A549 (cell line): ENCODE data around the gene ERN2. TPM values are rescaled to one million over a fixed set of nuclear protein-coding genes. Genes with fewer than 3 reads are reported as not detected.

Experiments used
- ATAC-seq, 2 experiments: fragments of 200-7000 bp in 1 of 2; fragments of >200 bp in 1 of 2; cut with Nextera tagmentation in 1 of 2; cut with Tn5 transposase in 1 of 2; 3 replicates each; pipeline versions ENCODE4 v1.8.0 to v1.9.1; 2018 to 2020; ENCODE audit warnings: mild to moderate bottlenecking in 1 of 2, moderate library complexity in 1 of 2
- CTCF ChIA-PET: fragments of 300-600 bp; sonication (Branson Sonifier 250); formaldehyde crosslinking; extraction: SDS; loops from one replicate; lab custom pipeline; 2021; ENCODE audit warnings: antibody characterized with exemption, inconsistent platforms; lab: Yijun Ruan, JAX
- POLR2A ChIA-PET: fragments of 350-600 bp; formaldehyde crosslinking; extraction: SDS; loops from one replicate; lab custom pipeline; 2021; ENCODE audit warnings: antibody characterized with exemption, inconsistent platforms; lab: Yijun Ruan, JAX
- DNase-seq, 2 experiments: peaks; one replicate each; pipeline versions ENCODE4 v3.0.0 to v3.0.0-alpha.2; 2011 to 2016; ENCODE audit warnings: low read depth in 1 of 2, low spot score in 1 of 2
- FAIRE-seq: peaks from 2 replicates; lab custom pipeline; 2011; peaks lifted over from hg19 to GRCh38; lab: Jason Lieb, UNC
- H3K27ac ChIP-seq, 2 experiments: fragments of >200 bp; sonication (Bioruptor Twin); formaldehyde crosslinking; 3 replicates each; pipeline ENCODE4 v1.5.1; 2016 to 2017
- H3K4me1 ChIP-seq: fragments of >200 bp; sonication (Bioruptor Twin); formaldehyde crosslinking; 3 replicates; pipeline ENCODE4 v1.6.1; 2016
- H3K4me2 ChIP-seq: fragments of >200 bp; sonication (Bioruptor Twin); formaldehyde crosslinking; 3 replicates; pipeline ENCODE4 v1.6.1; 2016
- H3K4me3 ChIP-seq: fragments of >200 bp; sonication (Bioruptor Twin); formaldehyde crosslinking; 3 replicates; pipeline ENCODE4 v1.5.1; 2016
- H3K9me3 ChIP-seq: fragments of >200 bp; sonication (Bioruptor Twin); formaldehyde crosslinking; 3 replicates; pipeline ENCODE4 v1.6.1; 2016
- BHLHE40 ChIP-seq: IDR thresholded peaks from 2 replicates; pipeline ENCODE4 v1.6.1; 2012; ENCODE audit warnings: low read depth, low read length, inconsistent platforms
- CHD4 ChIP-seq: fragments of 200-600 bp; sonication (generic); IDR thresholded peaks from 2 replicates; pipeline ENCODE4 v1.6.1; 2016; ENCODE audit warnings: antibody characterized with exemption, mild to moderate bottlenecking, borderline replicate concordance
- EHMT2 ChIP-seq: fragments of 200-600 bp; sonication (generic); IDR thresholded peaks from 2 replicates; pipeline ENCODE4 v1.6.1; 2016; ENCODE audit warnings: antibody characterized with exemption, low read depth, mild to moderate bottlenecking, moderate library complexity
- FOSL2 ChIP-seq, 2 experiments: fragments of 450-650 bp in 1 of 2; fragments of >200 bp in 1 of 2; sonication (Bioruptor Twin) in 1 of 2; formaldehyde crosslinking; IDR thresholded peaks; 2 replicates each; pipeline versions ENCODE4 v1.5.0 to v1.6.1; 2016 to 2020; ENCODE audit warnings: mild to moderate bottlenecking in 1 of 2, moderate library complexity in 1 of 2
- GATA3 ChIP-seq: IDR thresholded peaks from 2 replicates; pipeline ENCODE4 v1.6.1; 2012; ENCODE audit warnings: borderline replicate concordance
- HEYL ChIP-seq: fragments of 250-450 bp; sonication (Bioruptor Pico); IDR thresholded peaks from 2 replicates; pipeline ENCODE4 v1.8.0; 2021; ENCODE audit warnings: mild to moderate bottlenecking, moderate library complexity
- HOXA7 ChIP-seq: fragments of 250-450 bp; sonication (Bioruptor Pico); IDR thresholded peaks from 2 replicates; pipeline ENCODE4 v1.5.0; 2020; ENCODE audit warnings: mild to moderate bottlenecking, moderate library complexity
- JUNB ChIP-seq: fragments of >200 bp; sonication (Bioruptor Twin); formaldehyde crosslinking; IDR thresholded peaks from 2 replicates; pipeline ENCODE4 v1.6.1; 2016
- MYC ChIP-seq: IDR thresholded peaks from 2 replicates; pipeline ENCODE4 v1.6.1; 2012; ENCODE audit warnings: mild to moderate bottlenecking, inconsistent platforms, low read length, improper control_type of control experiment, borderline replicate concordance
- NFE2L2 ChIP-seq: fragments of 150-350 bp; conservative IDR thresholded peaks from 2 replicates; pipeline ENCODE4 v1.6.1; 2014; ENCODE audit warnings: low read length
- PHF8 ChIP-seq: fragments of 200-600 bp; sonication (generic); IDR thresholded peaks from 2 replicates; pipeline ENCODE4 v1.6.1; 2016; ENCODE audit warnings: low read depth, mild to moderate bottlenecking, antibody characterized with exemption, moderate library complexity, borderline replicate concordance
- POLR2A ChIP-seq: IDR thresholded peaks from 2 replicates; pipeline ENCODE4 v1.6.1; 2012; ENCODE audit warnings: mild to moderate bottlenecking, low read length
- POLR2AphosphoS2 ChIP-seq: conservative IDR thresholded peaks from 2 replicates; pipeline ENCODE4 v1.6.1; 2012; ENCODE audit warnings: low read length, improper control_type of control experiment, inconsistent platforms
- RARB ChIP-seq: fragments of 250-450 bp; sonication (Bioruptor Pico); IDR thresholded peaks from 2 replicates; pipeline ENCODE4 v1.8.0; 2021; ENCODE audit warnings: mild to moderate bottlenecking, moderate library complexity
- RCOR1 ChIP-seq: fragments of 150-350 bp; IDR thresholded peaks from 2 replicates; pipeline ENCODE4 v1.6.1; 2014; ENCODE audit warnings: antibody characterized with exemption, low read length, low read depth
- SREBF2 ChIP-seq: fragments of 450-650 bp; IDR thresholded peaks from 2 replicates; pipeline ENCODE4 v1.6.1; 2014; ENCODE audit warnings: mild to moderate bottlenecking, moderate library complexity
- TP53 ChIP-seq: fragments of 250-450 bp; sonication (Bioruptor Pico); IDR thresholded peaks from 2 replicates; pipeline ENCODE4 v1.5.0; 2021; ENCODE audit warnings: mild to moderate bottlenecking, moderate library complexity
- WGBS: methylation state at CpG from one replicate; pipeline ENCODE4 v1.1.6; 2017; ENCODE audit errors: missing lambda C conversion rate; 5-methylcytosine and 5-hydroxymethylcytosine counted together
- polyA plus RNA-seq, 4 experiments: library from polyadenylated mRNA; depleted of rRNA in 3 of 4; stranded (reverse); fragments of >200 nt; fragmentation: RNase III in 1 of 4; extraction: RNeasy Plus Mini Kit Qiagen cat#74134 plus additional on column Dnase treatment in 1 of 4; gene quantifications; 2 replicates in 3 of 4; 3 replicates in 1 of 4; pipeline ENCODE4 v1.2.3, GENCODE V29; 2011 to 2017
- TF ChIP-seq, protein P1 (sequence below): fragments of >200 bp; sonication (Bioruptor Twin); formaldehyde crosslinking; IDR thresholded peaks from 2 replicates; pipeline ENCODE4 v1.6.1; 2016
- TF ChIP-seq, protein P2 (sequence below): fragments of 200-600 bp; sonication (generic); IDR thresholded peaks from 2 replicates; pipeline ENCODE4 v1.6.1; 2016; ENCODE audit warnings: antibody characterized with exemption, mild to moderate bottlenecking, moderate library complexity
- TF ChIP-seq, protein P3 (sequence below): IDR thresholded peaks from 2 replicates; pipeline ENCODE4 v1.6.1; 2012; ENCODE audit warnings: low read depth, borderline replicate concordance
- TF ChIP-seq, protein P4 (sequence below): fragments of 450-650 bp; IDR thresholded peaks from 2 replicates; pipeline ENCODE4 v1.6.1; 2014; ENCODE audit warnings: antibody characterized with exemption

The ERN2 gene
- polyA plus RNA-seq, 2 of the 4 experiments (the other 2 are of a cell fraction), result not detected

DNA sequence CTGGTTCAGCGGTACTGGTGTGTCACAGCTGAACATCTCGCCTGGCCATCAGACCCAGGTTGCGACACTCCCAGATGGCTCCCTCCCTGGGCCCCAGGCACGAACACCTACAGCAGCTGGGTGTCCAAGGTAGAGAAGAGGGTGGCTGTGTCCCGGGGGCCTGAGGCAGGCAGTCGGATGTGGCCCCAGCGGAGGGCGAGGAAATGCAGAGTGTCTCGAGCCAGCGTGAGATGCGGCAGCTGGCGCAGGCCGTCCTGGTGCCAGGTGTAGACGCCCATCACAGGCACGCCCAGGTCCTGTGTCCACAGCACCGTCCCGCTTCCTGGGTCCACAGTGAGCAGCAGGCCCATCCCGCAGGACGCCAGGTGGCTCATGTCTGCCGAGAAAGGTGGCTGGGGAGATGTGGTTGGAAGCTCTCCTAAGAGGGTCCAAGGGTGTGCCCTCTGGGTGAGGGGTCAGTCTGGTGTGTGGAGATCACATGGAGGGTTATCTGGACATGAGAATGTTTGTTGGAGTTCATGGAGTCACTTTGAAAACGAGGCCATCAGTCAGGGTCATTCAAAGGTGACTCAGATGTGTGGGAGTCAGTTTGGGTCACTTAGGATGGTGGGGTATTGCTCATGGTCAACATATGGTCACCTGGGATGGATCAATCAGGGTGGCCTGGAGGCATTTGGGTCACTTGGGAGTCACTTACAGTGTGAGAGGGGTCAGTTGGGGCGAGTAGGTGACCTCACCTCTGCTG is 8.1 kb downstream of the ERN2 start:
- FAIRE-seq, result no peak
- ATAC-seq, result no peak
- CTCF ChIA-PET, result no interaction called here
- no peak overlapping the region for H3K4me2 ChIP-seq
- POLR2A ChIA-PET, result no interaction called here
- WGBS, result 70% methylated on average over 18 of the region's 22 CpGs
- no peak overlapping the region for H3K4me3 ChIP-seq
- no peak overlapping the region for H3K27ac ChIP-seq
- no peak for DNase-seq
- TF ChIP-seq, protein P1, sequence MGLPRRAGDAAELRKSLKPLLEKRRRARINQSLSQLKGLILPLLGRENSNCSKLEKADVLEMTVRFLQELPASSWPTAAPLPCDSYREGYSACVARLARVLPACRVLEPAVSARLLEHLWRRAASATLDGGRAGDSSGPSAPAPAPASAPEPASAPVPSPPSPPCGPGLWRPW, result no peak
- TF ChIP-seq, protein P2, sequence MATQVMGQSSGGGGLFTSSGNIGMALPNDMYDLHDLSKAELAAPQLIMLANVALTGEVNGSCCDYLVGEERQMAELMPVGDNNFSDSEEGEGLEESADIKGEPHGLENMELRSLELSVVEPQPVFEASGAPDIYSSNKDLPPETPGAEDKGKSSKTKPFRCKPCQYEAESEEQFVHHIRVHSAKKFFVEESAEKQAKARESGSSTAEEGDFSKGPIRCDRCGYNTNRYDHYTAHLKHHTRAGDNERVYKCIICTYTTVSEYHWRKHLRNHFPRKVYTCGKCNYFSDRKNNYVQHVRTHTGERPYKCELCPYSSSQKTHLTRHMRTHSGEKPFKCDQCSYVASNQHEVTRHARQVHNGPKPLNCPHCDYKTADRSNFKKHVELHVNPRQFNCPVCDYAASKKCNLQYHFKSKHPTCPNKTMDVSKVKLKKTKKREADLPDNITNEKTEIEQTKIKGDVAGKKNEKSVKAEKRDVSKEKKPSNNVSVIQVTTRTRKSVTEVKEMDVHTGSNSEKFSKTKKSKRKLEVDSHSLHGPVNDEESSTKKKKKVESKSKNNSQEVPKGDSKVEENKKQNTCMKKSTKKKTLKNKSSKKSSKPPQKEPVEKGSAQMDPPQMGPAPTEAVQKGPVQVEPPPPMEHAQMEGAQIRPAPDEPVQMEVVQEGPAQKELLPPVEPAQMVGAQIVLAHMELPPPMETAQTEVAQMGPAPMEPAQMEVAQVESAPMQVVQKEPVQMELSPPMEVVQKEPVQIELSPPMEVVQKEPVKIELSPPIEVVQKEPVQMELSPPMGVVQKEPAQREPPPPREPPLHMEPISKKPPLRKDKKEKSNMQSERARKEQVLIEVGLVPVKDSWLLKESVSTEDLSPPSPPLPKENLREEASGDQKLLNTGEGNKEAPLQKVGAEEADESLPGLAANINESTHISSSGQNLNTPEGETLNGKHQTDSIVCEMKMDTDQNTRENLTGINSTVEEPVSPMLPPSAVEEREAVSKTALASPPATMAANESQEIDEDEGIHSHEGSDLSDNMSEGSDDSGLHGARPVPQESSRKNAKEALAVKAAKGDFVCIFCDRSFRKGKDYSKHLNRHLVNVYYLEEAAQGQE, result no peak
- TF ChIP-seq SREBF2, result no peak
- TF ChIP-seq JUNB, result no peak
- TF ChIP-seq HOXA7, result no peak
- no peak for TF ChIP-seq TP53
- TF ChIP-seq POLR2AphosphoS2, result no peak
- TF ChIP-seq BHLHE40, result no peak
- no peak for TF ChIP-seq MYC
- TF ChIP-seq GATA3, result no peak
- H3K4me1 ChIP-seq, result no peaks in the 10 kb centered on the region
- H3K9me3 ChIP-seq, result peaks cover 20% of the 10 kb centered on the region; the same call in 2 of the 3 replicates

DNA sequence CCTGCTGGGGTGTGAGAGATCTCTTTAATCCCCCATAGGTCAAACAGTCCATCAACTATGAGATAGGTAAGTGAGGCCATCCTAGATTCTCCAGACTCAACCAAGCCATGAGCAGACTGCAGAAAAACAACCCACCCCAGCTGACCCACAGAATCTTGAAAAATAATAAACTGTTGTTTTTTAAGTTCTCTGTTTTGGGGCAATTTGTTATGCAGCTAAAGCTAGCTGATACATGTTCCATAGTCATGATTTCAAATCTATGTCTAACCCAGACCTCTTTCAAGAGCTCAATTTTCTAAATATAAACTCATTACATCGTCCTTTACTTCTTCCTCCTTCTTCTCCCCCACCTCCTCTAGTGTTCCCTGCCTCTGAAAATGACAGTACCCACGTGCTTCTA is 10.1 kb downstream of the ERN2 start:
- FAIRE-seq (no peak), DNase-seq (no peak), ATAC-seq (no peak)
- Histone ChIP-seq H3K27ac (no peak overlapping the region), H3K4me3 (no peak overlapping the region), H3K4me2 (no peak overlapping the region), H3K4me1 (no peaks in the 10 kb centered on the region), H3K9me3 (peaks cover 8% of the 10 kb centered on the region; the same call in 1 of the 3 replicates)
- POLR2A ChIA-PET, result no interaction called here
- TF ChIP-seq HEYL (CRISPR knock-in tag), result no peak
- no peak for TF ChIP-seq RARB (CRISPR knock-in tag)
- TF ChIP-seq FOSL2 (IDR thresholded peaks at IDR 0.05), result no peak
- TF ChIP-seq FOSL2 (CRISPR knock-in tag; IDR thresholded peaks at IDR 0.05), result no peak
- no peak for TF ChIP-seq NFE2L2
- TF ChIP-seq, protein P3, sequence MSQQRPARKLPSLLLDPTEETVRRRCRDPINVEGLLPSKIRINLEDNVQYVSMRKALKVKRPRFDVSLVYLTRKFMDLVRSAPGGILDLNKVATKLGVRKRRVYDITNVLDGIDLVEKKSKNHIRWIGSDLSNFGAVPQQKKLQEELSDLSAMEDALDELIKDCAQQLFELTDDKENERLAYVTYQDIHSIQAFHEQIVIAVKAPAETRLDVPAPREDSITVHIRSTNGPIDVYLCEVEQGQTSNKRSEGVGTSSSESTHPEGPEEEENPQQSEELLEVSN, result no peak
- TF ChIP-seq, protein P4, sequence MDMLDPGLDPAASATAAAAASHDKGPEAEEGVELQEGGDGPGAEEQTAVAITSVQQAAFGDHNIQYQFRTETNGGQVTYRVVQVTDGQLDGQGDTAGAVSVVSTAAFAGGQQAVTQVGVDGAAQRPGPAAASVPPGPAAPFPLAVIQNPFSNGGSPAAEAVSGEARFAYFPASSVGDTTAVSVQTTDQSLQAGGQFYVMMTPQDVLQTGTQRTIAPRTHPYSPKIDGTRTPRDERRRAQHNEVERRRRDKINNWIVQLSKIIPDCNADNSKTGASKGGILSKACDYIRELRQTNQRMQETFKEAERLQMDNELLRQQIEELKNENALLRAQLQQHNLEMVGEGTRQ, result no peak
- no peak for TF ChIP-seq POLR2A
- TF ChIP-seq PHF8, result no peak
- TF ChIP-seq SREBF2, result no peak
- no peak for TF ChIP-seq JUNB
- no peak for TF ChIP-seq RCOR1
- TF ChIP-seq GATA3, result no peak
- TF ChIP-seq EHMT2, result no peak
- TF ChIP-seq CHD4, result no peak
- CTCF ChIA-PET, result interaction anchor here (1.1 to 1.4 kb wide), 2 partner anchors 17 to 307 kb away, joined by 3 read pairs; no protein-coding TSS in a partner anchor
- WGBS, result 3% methylated on average over 2 of the region's 2 CpGs
